ENCODE data around the gene C2orf78. TPM values are rescaled to one million over a fixed set of nuclear protein-coding genes. Genes with fewer than 3 reads are reported as not detected.

C2orf78 gene
- polyA plus RNA-seq, 1 donor from 2014 or later: not detected

DNA sequence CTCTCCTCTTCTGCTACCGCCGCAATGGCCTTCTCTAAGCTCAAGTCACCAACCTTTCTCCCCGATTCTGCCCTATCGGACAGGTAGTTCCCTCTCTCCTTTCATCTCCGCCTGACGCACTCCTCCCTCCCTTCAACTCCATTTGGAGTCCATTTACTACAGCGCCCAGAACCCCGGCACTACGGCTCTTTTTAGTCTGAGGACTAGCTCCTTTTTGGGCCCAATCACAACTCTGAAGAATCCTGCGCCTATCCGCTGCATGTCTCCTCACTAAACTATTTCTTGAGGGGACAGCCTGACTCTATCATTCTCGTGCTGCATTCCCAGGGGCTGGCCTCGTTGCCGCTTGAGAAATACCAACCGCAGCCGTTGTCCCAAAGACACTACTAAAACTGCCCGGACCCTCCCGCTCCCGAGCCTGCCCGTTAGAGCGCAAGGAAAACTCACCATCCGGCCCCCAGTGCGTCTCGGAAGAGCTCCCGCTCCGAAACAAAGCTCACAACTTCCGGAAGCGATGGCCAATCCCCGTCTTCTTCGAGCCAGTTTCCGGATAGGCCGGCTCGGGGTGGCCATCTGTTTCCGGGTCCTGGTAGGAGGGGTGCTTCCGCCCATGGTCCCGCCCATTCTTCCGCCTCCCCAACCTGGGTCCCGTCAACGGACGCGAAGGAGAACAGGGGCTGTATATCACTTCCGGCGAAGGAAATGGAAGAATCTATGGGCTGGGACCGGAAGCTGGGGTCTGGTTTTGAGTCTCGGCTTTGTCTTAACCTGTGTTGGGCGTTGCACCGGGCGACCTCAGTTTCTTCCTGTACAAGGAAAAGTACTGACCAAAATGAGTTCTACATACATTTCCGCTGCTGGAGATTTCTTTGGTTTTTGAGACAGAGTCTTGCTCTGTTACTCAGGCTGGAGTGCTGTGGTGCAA, 46.9 kb upstream of the C2orf78 start, which contains the start of gene TPRKB (continued):
- TF ChIP-seq EZH2 (IDR thresholded peaks at IDR 0.05; ENCODE audit: borderline replicate concordance, insufficient read depth, low read length, poor library complexity, severe bottlenecking): no peak

DNA sequence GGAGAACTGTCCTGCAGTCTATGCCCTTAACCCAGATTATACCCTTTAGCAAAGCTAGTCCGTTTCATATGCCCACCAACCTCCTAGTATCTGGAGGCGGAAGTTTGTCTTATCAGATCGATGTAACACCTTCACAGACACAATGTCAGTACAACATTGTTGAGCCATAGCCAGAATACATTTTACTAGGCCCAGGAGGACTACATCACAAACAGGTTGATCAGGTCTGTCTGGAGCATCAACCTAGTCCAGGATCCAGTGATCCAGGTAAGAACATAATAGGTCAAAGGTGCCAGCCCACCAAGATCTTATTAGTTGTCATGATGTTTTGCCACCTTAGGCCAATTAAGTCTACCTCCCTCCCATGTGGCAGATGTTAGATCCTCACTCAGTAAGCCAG, 44.9 kb upstream of the C2orf78 start:
- TF ChIP-seq SMC3 (conservative IDR thresholded peaks at IDR 0.05; ENCODE audit: poor library complexity): no peak
- no peak for TF ChIP-seq RAD21 (conservative IDR thresholded peaks at IDR 0.05)
- TF ChIP-seq TAF1 (IDR thresholded peaks at IDR 0.05; ENCODE audit: low read depth): no peak
- TF ChIP-seq, protein P1, sequence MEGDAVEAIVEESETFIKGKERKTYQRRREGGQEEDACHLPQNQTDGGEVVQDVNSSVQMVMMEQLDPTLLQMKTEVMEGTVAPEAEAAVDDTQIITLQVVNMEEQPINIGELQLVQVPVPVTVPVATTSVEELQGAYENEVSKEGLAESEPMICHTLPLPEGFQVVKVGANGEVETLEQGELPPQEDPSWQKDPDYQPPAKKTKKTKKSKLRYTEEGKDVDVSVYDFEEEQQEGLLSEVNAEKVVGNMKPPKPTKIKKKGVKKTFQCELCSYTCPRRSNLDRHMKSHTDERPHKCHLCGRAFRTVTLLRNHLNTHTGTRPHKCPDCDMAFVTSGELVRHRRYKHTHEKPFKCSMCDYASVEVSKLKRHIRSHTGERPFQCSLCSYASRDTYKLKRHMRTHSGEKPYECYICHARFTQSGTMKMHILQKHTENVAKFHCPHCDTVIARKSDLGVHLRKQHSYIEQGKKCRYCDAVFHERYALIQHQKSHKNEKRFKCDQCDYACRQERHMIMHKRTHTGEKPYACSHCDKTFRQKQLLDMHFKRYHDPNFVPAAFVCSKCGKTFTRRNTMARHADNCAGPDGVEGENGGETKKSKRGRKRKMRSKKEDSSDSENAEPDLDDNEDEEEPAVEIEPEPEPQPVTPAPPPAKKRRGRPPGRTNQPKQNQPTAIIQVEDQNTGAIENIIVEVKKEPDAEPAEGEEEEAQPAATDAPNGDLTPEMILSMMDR (IDR thresholded peaks at IDR 0.05; ENCODE audit: poor library complexity, severe bottlenecking): no peak
- no peak for TF ChIP-seq EP300 (conservative IDR thresholded peaks at IDR 0.05; ENCODE audit: poor library complexity, severe bottlenecking)
- no peak for TF ChIP-seq MXI1 (conservative IDR thresholded peaks at IDR 0.05; ENCODE audit: poor library complexity, severe bottlenecking)
- TF ChIP-seq POLR2AphosphoS5 (IDR thresholded peaks at IDR 0.05): no peak
- TF ChIP-seq, protein P2, sequence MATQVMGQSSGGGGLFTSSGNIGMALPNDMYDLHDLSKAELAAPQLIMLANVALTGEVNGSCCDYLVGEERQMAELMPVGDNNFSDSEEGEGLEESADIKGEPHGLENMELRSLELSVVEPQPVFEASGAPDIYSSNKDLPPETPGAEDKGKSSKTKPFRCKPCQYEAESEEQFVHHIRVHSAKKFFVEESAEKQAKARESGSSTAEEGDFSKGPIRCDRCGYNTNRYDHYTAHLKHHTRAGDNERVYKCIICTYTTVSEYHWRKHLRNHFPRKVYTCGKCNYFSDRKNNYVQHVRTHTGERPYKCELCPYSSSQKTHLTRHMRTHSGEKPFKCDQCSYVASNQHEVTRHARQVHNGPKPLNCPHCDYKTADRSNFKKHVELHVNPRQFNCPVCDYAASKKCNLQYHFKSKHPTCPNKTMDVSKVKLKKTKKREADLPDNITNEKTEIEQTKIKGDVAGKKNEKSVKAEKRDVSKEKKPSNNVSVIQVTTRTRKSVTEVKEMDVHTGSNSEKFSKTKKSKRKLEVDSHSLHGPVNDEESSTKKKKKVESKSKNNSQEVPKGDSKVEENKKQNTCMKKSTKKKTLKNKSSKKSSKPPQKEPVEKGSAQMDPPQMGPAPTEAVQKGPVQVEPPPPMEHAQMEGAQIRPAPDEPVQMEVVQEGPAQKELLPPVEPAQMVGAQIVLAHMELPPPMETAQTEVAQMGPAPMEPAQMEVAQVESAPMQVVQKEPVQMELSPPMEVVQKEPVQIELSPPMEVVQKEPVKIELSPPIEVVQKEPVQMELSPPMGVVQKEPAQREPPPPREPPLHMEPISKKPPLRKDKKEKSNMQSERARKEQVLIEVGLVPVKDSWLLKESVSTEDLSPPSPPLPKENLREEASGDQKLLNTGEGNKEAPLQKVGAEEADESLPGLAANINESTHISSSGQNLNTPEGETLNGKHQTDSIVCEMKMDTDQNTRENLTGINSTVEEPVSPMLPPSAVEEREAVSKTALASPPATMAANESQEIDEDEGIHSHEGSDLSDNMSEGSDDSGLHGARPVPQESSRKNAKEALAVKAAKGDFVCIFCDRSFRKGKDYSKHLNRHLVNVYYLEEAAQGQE (IDR thresholded peaks at IDR 0.05; ENCODE audit: borderline replicate concordance): no peak
- TF ChIP-seq EZH2 (IDR thresholded peaks at IDR 0.05; ENCODE audit: borderline replicate concordance, insufficient read depth, low read length, poor library complexity, severe bottlenecking): no peak
- no peak overlapping the region for H3K4me2 ChIP-seq (ENCODE audit: low read length)
- no peak overlapping the region for H3K4me3 ChIP-seq (ENCODE audit: low read length)

DNA sequence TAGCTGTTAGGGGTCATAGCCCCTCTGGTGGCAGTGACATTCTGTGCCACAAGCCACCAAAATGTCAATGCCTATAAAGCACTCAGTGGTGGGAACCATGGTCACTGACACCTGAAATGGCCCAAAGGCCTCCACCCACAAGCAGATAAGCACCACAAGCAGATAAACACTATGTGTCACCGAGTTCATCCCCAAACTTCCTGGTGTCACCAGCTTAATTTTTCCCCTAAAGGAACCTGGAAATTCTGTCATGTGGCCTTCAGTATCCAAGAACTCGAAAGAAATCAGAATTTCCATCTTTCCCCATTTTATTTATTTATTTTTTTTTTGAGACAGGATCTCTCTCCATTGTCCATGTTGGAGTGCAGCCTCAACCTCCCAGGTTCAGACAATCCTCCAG, 43.2 kb upstream of the C2orf78 start:
- H3K9me3 ChIP-seq (ENCODE audit: low read length): no peaks in the 10 kb centered on the region
- peaks cover 8% of the 10 kb centered on the region for H3K79me2 ChIP-seq (replicated peaks; ENCODE audit: insufficient read depth, low read length)
- no peaks in the 10 kb centered on the region for H4K20me1 ChIP-seq (ENCODE audit: insufficient read depth)
- H2AFZ ChIP-seq (ENCODE audit: low read depth, low read length): no peak overlapping the region
- no peak overlapping the region for H3K27ac ChIP-seq (ENCODE audit: low read length)
- H3K4me3 ChIP-seq (ENCODE audit: low read length): no peak overlapping the region
- no peaks in the 10 kb centered on the region for H3F3A ChIP-seq (ENCODE audit: insufficient read depth, low read length, poor library complexity, severe bottlenecking)
- no peak for TF ChIP-seq POLR2AphosphoS5 (IDR thresholded peaks at IDR 0.05)
- TF ChIP-seq RAD21 (conservative IDR thresholded peaks at IDR 0.05): no peak
- TF ChIP-seq SMC3 (conservative IDR thresholded peaks at IDR 0.05; ENCODE audit: poor library complexity): no peak
- no peak for TF ChIP-seq MXI1 (conservative IDR thresholded peaks at IDR 0.05; ENCODE audit: poor library complexity, severe bottlenecking)
- no peak for TF ChIP-seq TAF1 (IDR thresholded peaks at IDR 0.05; ENCODE audit: low read depth)
- no peak for TF ChIP-seq EZH2 (IDR thresholded peaks at IDR 0.05; ENCODE audit: borderline replicate concordance, insufficient read depth, low read length, poor library complexity, severe bottlenecking)
- TF ChIP-seq EP300 (conservative IDR thresholded peaks at IDR 0.05; ENCODE audit: poor library complexity, severe bottlenecking): no peak
- TF ChIP-seq, protein P2 (IDR thresholded peaks at IDR 0.05; ENCODE audit: borderline replicate concordance): no peak
- TF ChIP-seq, protein P1 (IDR thresholded peaks at IDR 0.05; ENCODE audit: poor library complexity, severe bottlenecking): no peak
- H3K4me2 ChIP-seq (ENCODE audit: low read length): no peak overlapping the region
- no peaks in the 10 kb centered on the region for H3K36me3 ChIP-seq (ENCODE audit: insufficient read depth, low read length)
- no peaks in the 10 kb centered on the region for H3K9me2 ChIP-seq (ENCODE audit: insufficient read depth, low read length)
- H3K9ac ChIP-seq (ENCODE audit: low read length): no peak overlapping the region
- no peaks in the 10 kb centered on the region for H3K27me3 ChIP-seq (ENCODE audit: insufficient read depth, low read depth, low read length)

More for the DNA sequence above, 44.9 kb upstream of the C2orf78 start:
- no peaks in the 10 kb centered on the region for H3K27me3 ChIP-seq (ENCODE audit: insufficient read depth, low read depth, low read length)
- no peaks in the 10 kb centered on the region for H4K20me1 ChIP-seq (ENCODE audit: insufficient read depth)
- no peaks in the 10 kb centered on the region for H3K36me3 ChIP-seq (ENCODE audit: insufficient read depth, low read length)
- no peaks in the 10 kb centered on the region for H3K9me2 ChIP-seq (ENCODE audit: insufficient read depth, low read length)
- H3K79me2 ChIP-seq (replicated peaks; ENCODE audit: insufficient read depth, low read length): peaks cover 15% of the 10 kb centered on the region
- no peak overlapping the region for H2AFZ ChIP-seq (ENCODE audit: low read depth, low read length)
- H3F3A ChIP-seq (ENCODE audit: insufficient read depth, low read length, poor library complexity, severe bottlenecking): no peaks in the 10 kb centered on the region
- H3K9ac ChIP-seq (ENCODE audit: low read length): no peak overlapping the region
- no peak overlapping the region for H3K27ac ChIP-seq (ENCODE audit: low read length)
- no peaks in the 10 kb centered on the region for H3K9me3 ChIP-seq (ENCODE audit: low read length)
